Vagina (tissue), 2 donors: ENCODE measurements around the gene LHPP.

Experiments
- CTCF ChIP-seq, 3 experiments: fragments of 450-650 bp in 2 of 3; fragments of 200-600 bp in 1 of 3; sonication (generic) in 1 of 3; IDR thresholded peaks; one replicate each; pipeline ENCODE4 v1.5.1; 2017 to 2019; ENCODE audit warnings: antibody characterized with exemption in 3 of 3, mild to moderate bottlenecking in 2 of 3, moderate library complexity in 2 of 3
- POLR2AphosphoS5 ChIP-seq, 2 donors: sonication (generic); formaldehyde crosslinking; IDR thresholded peaks; one replicate each; pipeline ENCODE4 v1.9.0; 2017; ENCODE audit warnings: antibody characterized with exemption in 2 of 2, mild to moderate bottlenecking in 2 of 2, low read depth in 1 of 2; ENCODE audit not compliant: insufficient read depth in 1 of 2

GRCh38 chr10:124496150-124496549 lies 34.5 kb downstream of the LHPP start:
- TF ChIP-seq POLR2AphosphoS5 (IDR thresholded peaks at IDR 0.05; ENCODE audit: insufficient read depth in 1 of 2, low read depth in 1 of 2) = no peak
- TF ChIP-seq CTCF (IDR thresholded peaks at IDR 0.05) = no peak
